HG02759 (cell line): Measurements from ENCODE around the gene MYLK2.
"Not testable (repeated sequence)": the region's sequence is repeated elsewhere in the genome, so short reads cannot be mapped to it uniquely, and the experiment has no call there.

Experiments used
- ATAC-seq: cut with Tn5 transposase; IDR thresholded peaks from one replicate; pipeline ENCODE4 v1.9.1; 2021; ENCODE audit warnings: mild to moderate bottlenecking, moderate library complexity; ENCODE audit not compliant: unreplicated experiment

Gene MYLK2

DNA sequence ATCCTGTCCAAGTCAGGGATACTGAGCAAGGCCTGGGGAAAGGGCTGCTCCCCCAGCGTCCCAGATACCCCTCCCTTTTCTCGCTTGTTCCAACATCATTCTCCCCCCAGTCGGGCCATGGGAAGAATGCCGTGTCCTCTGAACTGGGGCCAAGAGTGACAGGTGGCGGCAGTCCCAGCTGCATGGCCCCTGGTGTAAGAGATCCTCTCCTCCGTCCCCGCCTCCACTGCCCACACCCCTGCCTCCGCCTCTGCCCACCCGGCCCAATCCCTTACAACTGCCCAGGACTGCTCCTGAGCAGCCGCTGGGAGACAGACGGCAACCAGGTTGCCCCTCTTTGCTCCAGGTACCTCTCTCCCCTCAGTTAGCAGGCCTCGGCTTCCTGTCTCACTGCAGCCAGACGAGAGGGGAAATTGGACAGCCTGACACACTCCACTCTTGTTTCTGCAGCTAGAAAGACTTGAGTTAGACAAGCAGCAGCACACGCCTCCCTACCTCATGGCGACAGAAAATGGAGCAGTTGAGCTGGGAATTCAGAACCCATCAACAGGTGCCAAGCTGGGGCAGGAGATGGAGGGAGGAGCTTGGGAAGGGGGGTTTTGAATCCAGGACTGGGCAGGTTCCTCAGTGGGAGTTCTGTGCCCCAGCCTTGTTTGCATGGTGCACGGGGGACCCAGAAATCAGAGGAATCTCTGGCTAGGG, at the start of gene MYLK2:
TSS of gene MYLK2 (plus strand) at position 274 of the 702 bp plus-strand sequence. CDS start at position 499, 225 bp downstream.
- no peak for ATAC-seq

DNA sequence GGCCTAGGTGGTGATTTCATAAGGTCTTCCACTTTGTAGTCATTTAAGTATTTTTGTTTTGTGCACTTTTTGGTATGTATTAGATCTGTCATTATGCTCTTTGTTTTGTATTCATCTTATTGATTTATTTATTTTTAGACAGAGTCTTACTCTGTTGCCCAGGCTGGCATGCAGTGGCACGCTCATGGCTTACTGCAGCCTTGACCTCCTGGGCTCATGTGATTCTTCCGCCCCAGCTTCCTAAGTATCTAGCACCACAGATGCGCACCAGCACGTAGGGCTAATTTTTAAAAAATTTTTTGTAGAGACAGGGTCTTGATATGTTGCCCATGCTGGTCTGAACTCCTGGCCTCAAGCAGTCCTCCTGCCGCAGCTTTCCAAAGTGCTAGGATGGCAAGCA, 49.5 kb upstream of the MYLK2 start:
- ATAC-seq, result no peak

DNA sequence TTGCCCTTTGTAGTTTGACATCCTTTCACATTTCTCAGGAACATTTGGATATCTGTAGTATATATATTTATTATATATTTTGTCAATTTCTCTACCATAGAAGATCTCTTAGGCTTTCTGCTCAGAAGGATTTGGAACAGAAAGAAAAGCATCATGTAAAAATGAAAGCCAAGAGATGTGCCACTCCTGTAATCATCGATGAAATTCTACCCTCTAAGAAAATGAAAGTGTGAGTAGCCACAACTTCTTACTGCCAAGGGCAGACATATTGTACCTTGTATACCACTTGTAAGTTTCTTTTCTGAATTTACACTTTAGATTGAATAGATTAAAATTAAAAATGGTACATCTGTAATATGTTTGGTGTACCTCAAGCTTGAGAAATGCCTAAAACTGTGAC, 48.9 kb upstream of the MYLK2 start:
- no peak for ATAC-seq

DNA sequence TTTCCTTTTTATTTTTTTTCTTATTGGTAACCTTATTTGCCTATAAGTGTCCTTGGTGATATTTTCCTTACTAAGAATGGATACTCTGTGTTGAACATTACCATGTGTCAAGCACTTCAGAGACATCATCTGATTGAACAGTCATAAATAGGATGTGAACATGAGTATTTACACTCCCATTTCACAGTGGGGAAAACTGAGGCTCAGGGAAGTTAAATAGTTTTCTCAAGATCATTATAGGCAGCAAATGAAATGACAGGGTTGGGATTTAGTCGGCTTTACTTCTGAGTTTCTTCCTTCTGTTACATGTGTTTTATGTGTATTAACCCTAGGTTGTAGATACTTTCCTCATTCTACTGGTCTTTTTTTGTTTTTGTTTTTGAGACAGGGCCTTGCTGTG, 44.7 kb upstream of the MYLK2 start:
- no peak for ATAC-seq

DNA sequence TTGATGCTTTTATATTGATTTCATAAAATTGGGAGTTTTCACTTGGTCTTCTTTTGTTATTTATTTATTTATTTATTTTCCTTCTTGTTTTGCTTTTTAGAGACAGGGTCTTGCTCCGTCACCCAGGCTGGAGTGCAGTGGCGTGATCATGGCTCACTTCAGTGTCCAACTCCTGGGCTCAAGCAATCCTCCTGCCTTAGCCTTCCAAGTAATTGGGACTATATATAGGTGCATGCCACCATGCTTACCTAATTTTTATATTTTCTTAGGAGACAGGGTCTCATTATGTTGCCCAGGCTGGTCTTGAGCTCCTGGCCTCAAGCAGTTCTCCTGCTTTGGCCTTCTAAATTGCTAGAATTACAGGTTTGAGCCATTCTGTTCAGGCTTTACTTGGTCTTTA, 38.3 kb upstream of the MYLK2 start:
- ATAC-seq, result no peak

DNA sequence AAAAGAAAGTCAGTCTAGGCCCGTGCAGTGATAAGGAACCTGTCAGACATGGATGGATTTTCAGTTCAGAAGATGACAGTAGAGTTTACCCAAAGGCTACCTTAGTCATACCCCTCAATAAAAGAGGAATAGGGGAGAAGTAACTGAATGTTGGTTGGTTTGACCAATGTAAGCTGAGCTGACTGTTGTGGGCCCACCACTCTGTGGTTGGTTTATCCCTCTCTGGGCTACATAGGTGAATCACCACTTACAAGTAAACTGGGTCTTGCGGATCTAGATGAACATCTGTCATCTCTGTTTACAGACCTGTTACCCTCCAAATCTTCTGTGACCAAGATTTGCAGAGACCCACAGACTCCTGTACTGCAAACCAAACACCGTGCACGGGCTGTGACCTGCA, 37.2 kb upstream of the MYLK2 start:
- no peak for ATAC-seq

DNA sequence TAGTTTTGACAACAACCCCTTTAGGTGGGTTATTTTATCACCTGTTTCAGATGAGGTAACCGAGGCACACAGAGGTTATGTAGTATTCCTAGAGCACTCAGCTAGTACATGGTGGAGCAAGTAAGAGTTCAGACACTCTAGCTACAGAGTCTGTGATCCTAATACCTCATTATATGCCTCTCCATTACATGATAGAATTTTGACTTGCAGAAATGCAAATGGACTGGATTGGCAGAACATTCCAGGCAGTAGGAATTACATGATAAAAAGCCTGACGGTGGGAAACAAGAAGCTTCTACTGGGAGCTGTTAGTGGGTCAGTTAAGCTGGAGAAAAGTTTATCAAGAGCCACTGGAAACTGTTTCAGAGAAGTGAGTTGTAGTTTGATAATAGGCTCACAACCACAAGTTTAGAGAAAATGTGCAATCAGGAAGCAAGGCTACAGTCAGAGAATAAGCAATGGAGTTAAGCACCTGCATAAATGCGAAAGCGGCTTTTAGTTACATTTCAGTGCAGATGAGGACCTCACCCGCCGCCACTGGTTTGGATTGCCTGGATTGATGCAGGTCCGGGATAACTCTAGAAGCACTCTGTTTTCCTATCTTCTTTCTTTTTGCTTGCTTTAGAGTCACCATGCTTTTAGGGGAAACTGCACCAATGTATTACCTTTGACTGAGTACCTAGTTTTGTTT, 34.7 kb upstream of the MYLK2 start:
- ATAC-seq, result no peak

DNA sequence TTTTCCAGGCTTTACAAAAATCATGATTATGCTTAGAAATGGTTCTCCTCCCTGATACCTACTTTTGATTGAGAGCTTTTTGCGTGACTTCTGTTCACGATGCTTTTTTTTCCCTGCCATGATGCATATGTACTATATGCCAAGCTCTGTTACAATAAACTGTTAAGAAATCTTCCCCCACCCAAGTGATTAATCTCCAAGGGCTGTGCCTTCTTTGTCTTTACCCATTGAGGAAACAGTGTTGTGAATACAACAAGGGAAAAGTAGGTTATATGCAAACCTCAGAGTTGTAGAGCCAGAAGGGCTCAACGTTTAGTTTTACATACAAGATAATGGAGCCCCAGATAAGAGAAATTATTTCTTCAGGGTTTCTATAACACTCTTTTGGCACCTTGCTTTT, 34.1 kb upstream of the MYLK2 start:
- ATAC-seq, result no peak

DNA sequence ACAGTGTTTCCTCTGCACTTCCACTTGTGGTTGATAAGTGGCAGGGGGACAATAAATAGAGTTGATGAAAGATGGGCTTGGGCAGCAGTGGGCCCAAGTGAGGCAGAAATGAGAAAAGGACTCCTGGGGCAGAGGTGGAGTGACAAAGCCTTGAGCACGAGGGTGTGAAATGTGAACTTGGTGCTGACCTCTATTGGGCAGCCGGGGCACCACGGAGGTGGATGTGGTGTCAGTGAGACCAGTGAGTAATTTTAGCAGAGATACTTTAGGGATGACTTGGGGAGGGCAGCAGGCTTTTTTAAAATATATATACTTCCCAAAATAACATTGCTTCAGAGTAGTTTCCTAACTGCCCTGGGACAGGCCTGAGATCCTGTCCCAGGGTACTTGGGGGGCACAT, 30.6 kb upstream of the MYLK2 start:
- ATAC-seq, result no peak

DNA sequence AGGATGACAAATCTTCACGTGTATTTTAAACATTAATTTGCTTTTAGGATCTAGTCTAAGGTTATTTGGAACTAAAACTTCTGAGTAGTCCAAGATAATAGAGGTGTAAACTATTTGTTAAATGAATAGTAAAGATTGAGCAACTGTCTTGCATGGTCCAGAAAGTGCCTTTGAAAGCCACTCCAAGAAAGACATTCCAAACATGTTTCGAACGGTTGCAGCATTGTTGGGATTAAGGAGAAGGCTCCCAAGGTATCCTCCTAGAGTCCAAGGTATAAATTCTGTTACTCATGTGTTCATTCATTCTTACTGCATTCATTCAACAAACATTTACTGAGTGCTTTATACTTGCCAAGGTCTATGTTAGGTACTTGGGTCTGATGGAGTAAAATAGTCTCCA, 28.8 kb upstream of the MYLK2 start:
- ATAC-seq, result no peak

DNA sequence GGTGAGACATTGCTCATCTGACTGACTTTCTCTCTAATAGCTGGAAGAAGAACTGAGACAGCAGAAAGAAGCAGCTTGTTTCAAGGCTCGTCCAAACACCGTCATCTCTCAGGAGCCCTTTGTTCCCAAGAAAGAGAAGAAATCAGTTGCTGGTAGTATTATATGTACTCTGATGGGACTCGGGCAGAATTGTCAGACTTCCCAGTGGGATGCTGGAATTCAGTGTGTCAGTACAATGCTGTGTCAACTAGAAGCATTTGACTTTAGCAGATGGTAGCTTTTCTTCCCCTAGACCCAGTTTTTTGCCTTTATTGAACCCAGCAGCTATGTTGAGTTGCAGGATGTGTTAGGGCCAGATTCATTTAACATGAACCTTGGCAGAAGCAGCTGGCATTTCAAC, 21.8 kb upstream of the MYLK2 start:
- ATAC-seq, result no peak

DNA sequence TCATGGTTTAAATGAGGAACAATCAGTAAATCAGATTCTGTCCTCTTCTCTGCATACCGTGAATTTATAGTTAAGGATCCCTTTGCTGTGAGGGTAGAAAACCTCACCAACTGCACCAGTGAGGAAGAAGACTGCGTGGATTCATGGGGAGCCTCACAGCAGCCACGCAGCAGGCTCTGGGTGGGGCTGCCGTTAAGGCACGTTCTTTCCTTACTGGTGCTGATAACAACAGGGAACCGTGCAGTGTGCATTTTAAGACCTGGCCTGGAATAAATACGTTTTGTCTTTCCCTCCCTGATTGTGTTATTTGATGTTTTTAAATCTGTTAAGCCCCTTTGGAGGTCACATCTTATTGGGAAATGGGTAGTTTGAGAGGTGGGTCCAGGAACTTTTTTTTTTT, 17.6 kb upstream of the MYLK2 start:
- ATAC-seq, result no peak

DNA sequence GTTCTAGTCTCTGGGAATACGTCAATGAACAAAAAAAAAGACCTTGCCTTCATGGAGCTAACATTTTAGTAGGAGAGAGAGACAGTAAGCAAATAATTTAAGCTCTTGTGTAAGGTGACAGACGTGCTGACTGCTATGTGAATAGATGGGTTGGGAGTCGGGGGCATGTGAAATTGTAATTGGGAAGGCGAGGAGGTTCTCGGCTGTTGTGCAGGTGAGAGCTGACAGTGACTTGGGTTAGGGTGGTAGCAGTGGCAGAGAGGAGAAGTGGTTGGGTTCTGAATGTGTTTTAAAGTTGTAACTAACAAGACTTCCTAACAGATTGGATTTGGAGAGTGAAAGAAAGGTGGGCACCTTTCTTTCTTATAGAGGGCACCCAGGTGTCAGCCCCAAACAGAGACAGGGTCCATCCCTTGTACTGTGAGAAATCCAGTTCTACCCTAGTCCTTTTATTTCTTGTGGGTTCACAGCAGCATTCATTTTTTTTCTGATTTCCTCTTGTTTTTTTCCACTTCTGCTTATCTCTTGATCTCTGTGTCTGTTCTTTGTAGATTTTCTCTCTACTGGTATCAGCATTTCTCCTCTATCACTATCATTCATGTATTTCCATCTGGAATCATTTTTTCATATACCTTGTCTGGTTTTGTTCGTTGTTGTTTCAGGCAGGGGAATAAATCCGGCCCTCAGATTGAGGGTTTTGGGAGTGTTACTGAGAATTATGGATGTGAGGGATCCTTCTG, 15.4 kb upstream of the MYLK2 start:
- no peak for ATAC-seq

DNA sequence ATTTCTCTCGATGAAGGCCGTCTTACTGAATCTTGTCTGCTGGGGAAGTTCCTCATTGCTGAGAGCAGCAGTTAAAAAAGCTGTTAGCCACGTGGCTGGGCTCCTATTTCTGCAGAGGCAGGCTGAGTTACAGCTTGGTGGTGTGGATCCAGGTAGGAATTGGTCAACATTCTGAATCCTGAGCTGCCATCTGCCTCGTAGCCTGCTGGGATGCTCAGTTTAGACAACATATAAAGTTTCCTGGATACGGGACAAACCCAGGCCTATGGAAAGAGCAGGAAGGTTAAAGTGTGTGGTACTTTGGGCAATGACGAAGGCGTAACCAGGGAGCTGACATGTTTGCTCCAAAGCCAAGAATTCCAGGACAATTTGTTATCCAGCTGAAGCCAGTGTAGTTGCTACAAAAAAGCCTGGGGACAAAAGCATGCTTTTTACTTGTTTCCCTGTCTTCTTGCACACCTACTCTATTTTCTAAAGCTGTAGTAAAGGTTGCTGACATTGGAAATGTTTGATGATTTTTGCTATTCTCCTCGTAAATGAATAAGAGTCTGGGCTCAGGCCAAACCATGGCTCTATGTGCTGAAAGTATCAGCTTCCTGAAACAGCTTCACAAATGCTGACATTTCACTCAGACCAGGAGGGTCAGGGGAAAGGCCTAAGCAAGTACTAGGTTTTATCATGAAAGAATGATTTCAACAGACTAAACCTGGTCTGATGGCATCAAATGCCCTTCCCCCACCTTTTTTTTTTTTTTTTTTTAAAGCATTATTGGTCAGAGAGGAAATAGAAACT, 12.4 kb upstream of the MYLK2 start:
- no peak for ATAC-seq

DNA sequence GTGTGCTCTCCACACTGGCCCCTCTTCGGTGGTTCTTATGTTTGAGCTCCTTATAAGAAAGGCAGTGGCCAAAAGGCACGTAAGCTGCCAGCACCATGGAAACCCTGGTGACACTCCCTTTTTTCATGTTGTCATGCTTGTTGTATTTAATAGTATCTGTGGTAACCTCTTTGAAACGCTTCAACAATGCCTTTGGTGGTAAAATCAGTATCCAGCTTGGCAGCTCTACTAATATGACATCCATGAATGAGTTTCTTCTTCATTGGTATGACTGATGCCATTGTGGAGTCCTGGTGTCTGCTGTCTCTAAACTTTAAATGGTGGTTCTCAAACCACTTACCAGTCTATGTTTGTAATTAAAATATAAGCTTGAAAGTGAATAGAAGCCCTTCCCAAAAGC, 10.7 kb upstream of the MYLK2 start:
- no peak for ATAC-seq

DNA sequence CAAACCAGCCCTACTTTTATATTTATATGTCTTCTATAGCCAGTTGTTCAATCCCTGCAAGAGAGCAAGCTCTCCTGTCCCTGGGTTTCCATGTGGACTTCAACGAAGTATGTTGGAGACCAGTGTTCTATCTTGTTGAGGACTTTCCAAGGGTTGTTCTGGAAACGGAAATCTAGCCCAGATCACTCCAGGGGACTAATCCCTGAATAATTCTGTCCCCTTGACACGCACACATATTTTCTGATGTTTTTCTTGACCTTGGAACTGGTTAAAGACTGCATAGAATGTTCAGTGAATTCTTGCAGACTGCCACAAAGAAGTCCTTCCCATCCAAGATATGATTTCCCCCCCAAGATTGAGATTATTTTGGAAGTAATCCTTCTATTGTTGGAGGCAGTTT, 9.5 kb upstream of the MYLK2 start:
- ATAC-seq, result no peak

DNA sequence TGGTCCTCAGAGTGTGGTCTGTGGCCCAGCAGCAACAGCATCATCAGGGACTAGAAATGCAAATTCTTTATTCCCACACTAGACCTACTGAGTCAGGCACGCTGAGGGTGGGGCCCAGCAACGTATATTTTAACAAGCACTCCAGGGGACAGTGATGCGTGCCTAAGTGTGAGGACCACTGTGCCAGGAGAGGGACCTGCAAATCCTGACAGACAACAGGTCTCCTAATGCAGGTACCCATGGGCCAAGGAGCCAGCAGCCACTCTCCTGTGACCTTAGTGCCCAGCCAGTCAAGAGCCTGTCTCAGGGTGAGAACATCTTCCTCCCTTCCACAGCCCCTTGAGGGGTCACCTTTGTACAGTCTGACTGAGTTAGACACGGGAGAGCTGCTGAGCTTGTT, 8.0 kb upstream of the MYLK2 start:
- ATAC-seq, result no peak

DNA sequence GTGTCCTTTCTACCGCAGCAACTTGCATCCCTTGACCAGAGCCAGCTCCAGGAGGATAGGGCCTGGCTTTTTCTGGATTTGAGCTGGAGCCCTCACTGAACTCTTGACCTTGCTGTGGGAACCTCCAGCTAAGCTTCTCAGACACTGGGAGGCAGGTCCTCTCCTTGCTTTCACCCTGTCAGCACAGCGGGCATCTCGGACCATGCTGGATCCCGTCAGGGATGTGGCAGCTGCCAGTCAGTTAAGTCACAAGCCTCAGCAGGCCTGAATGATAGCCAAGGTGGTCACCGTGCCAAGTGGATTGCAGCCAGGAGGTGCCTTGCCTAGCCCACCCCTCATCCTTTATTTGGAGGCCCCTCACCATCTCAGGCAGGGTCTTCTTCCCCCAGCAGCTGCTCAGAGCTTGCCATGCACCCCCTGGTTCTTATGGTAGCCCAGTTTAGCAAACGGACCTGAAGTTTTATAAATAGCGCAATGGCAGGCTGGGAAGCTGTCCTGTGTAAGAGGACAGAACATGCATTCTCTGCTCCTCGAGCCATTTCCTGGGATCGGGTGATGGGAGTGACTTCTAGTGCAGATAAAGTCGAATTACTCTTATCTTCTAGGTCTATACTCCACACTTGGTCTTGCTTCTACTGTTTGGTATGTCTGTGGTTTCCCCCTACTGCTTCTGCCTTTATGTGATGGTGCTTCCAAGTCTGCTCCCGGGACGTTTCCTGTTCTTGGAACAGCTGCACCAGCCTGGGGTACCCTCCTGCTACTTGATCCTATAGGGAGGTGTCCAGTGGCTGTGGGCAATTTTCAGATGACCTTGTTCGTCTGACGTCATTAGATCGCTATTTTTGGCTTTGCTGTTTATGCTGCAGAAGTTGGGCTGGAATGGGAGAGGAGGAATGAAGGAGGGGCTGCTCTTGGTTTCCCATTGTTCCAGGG, 7.1 kb upstream of the MYLK2 start:
- ATAC-seq, result no peak

DNA sequence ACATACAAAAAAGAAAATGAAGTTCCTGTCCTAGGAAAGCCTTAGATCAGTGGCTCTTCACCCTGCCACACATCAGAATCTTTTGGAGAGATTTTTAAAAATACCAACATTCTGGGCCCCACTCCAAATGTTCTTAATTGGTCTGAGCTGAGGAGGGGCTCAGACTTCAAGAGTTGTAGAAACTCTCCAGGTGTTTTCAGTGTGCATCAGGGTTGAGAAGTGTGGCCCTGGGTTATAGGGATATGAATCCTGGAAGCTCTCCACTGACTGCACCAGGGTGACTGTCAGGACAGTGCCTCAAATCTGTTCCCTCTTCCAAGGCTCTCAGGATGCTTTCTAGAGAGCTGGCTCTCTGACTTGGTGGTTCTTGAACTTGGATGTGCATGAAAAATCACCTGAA, 5.5 kb upstream of the MYLK2 start:
- no peak for ATAC-seq

DNA sequence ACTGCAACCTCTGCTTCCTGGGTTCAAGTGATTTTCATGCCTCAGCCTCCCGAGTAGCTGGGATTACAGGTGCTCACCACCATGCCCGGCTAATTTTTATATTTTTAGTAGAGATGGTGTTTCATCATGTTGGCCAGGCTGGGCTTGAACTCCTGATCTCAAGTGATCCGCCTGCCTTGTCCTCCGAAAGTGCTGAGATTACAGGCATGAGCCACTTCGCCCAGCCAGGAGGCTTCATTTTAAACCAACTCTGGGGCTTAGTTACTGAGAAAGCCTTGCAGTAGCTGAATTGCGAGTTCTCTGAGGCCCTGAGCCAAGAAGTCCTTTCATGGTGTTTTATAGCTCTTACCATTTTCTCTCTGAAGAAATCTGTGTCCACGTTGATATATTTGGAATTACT, 5.0 kb upstream of the MYLK2 start:
- ATAC-seq, result not testable (repeated sequence)
